HEK293 (cell line): ENCODE data around the gene THBS3.

Source experiments
- BCL11A ChIP-seq: fragments of 450-650 bp; formaldehyde crosslinking; IDR thresholded peaks from 2 replicates; pipeline ENCODE4 v1.5.1; 2016; ENCODE audit warnings: low read depth, missing biosample characterization, missing genetic modification characterization
- ELK4 ChIP-seq: IDR thresholded peaks from 2 replicates; pipeline ENCODE4 v1.6.1; 2011; ENCODE audit warnings: mild to moderate bottlenecking, low read depth, low read length, borderline replicate concordance
- GLI2 ChIP-seq: fragments of 450-650 bp; formaldehyde crosslinking; IDR thresholded peaks from 2 replicates; pipeline ENCODE4; 2017; ENCODE audit warnings: missing biosample characterization, missing genetic modification characterization, low read depth, borderline replicate concordance
- YY1 ChIP-seq: fragments of 450-650 bp; formaldehyde crosslinking; IDR thresholded peaks from 2 replicates; pipeline ENCODE4 v1.5.1; 2018; ENCODE audit warnings: missing biosample characterization, missing genetic modification characterization
- YY2 ChIP-seq: fragments of 450-650 bp; formaldehyde crosslinking; IDR thresholded peaks from 2 replicates; pipeline ENCODE4 v1.5.1; 2016; ENCODE audit warnings: missing biosample characterization, missing genetic modification characterization
- ZNF112 ChIP-seq: fragments of 450-650 bp; formaldehyde crosslinking; IDR thresholded peaks from 2 replicates; pipeline ENCODE4 v1.5.0; 2017; ENCODE audit warnings: missing biosample characterization, missing genetic modification characterization
- ZNF157 ChIP-seq: fragments of 450-650 bp; formaldehyde crosslinking; IDR thresholded peaks from 2 replicates; pipeline ENCODE4 v1.5.1; 2016; ENCODE audit warnings: missing biosample characterization, missing genetic modification characterization
- ZNF175 ChIP-seq: fragments of 450-650 bp; formaldehyde crosslinking; IDR thresholded peaks from 2 replicates; pipeline ENCODE4 v1.5.1; 2016; ENCODE audit warnings: missing biosample characterization, missing genetic modification characterization
- ZNF23 ChIP-seq: fragments of 450-650 bp; formaldehyde crosslinking; IDR thresholded peaks from 2 replicates; pipeline ENCODE4 v1.5.1; 2016; ENCODE audit warnings: missing biosample characterization, missing genetic modification characterization, borderline replicate concordance
- ZNF280C ChIP-seq: fragments of 450-650 bp; formaldehyde crosslinking; IDR thresholded peaks from 2 replicates; pipeline ENCODE4 v1.5.1; 2016; ENCODE audit warnings: missing biosample characterization, missing genetic modification characterization
- ZNF558 ChIP-seq: fragments of 450-650 bp; formaldehyde crosslinking; IDR thresholded peaks from 2 replicates; pipeline ENCODE4 v1.5.1; 2016; ENCODE audit warnings: missing biosample characterization, missing genetic modification characterization
- TF ChIP-seq, protein P1 (sequence below): fragments of 450-650 bp; formaldehyde crosslinking; IDR thresholded peaks from 2 replicates; pipeline ENCODE4 v1.5.1; 2016; ENCODE audit warnings: missing biosample characterization, missing genetic modification characterization, low read depth
- TF ChIP-seq, protein P2 (sequence below): fragments of 450-650 bp; formaldehyde crosslinking; IDR thresholded peaks from 2 replicates; pipeline ENCODE4 v1.5.1; 2016; ENCODE audit warnings: missing biosample characterization, missing genetic modification characterization
- TF ChIP-seq, protein P3 (sequence below): fragments of 450-650 bp; formaldehyde crosslinking; IDR thresholded peaks from 2 replicates; pipeline ENCODE4 v1.5.1; 2016; ENCODE audit warnings: missing biosample characterization, missing genetic modification characterization
- TF ChIP-seq, protein P4 (sequence below): fragments of 450-650 bp; formaldehyde crosslinking; IDR thresholded peaks from 2 replicates; pipeline ENCODE4 v1.5.1; 2016; ENCODE audit warnings: missing biosample characterization, missing genetic modification characterization
- TF ChIP-seq, protein P5 (sequence below): fragments of 450-650 bp; IDR thresholded peaks from 2 replicates; pipeline ENCODE4 v1.5.1; 2018; ENCODE audit warnings: missing biosample characterization, missing genetic modification characterization
- TF ChIP-seq, protein P6 (sequence below): fragments of 450-650 bp; formaldehyde crosslinking; IDR thresholded peaks from 2 replicates; pipeline ENCODE4 v1.5.1; 2016; ENCODE audit warnings: missing biosample characterization, missing genetic modification characterization

Gene THBS3

DNA sequence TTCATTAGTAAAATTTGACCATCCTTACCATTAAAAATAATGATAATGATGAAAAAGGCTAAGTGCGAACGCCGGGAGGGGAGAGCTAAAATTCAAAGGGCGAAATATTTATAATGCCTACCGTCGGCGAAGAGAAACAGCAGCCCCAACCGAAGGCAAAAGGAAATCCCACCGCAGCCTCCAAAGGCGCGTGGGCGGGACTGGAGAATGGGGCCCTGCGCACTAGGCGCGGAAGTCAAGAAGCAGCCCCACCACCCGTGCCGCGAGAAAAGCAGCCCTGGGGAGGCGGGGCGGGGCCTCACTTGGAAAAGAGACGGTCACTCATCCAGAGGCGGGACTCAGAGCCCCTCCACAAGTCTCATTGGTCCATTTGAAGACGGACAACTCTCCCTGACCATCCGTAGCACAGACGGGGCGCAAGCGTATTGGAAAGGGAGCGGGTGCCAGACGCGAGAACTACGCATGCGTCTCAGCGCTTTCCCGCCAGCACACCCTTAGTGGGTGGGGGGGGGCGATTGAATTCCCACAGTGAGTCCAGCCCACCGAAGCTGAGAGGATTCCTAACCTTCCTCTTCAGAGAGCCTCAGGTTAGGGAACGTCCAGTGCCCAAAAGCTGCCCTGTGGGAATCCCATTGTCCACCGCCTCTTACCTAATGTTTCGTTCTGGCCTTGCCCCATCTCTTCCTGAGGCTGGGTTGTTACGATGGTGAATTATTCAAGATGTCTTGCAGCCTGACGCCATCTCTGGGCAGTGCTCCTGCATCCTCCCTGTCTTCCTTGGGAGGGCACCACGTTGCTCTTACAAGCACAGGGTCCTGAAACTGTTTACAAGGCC, 19.8 kb upstream of the THBS3 start (continued):
- TF ChIP-seq, protein P1, sequence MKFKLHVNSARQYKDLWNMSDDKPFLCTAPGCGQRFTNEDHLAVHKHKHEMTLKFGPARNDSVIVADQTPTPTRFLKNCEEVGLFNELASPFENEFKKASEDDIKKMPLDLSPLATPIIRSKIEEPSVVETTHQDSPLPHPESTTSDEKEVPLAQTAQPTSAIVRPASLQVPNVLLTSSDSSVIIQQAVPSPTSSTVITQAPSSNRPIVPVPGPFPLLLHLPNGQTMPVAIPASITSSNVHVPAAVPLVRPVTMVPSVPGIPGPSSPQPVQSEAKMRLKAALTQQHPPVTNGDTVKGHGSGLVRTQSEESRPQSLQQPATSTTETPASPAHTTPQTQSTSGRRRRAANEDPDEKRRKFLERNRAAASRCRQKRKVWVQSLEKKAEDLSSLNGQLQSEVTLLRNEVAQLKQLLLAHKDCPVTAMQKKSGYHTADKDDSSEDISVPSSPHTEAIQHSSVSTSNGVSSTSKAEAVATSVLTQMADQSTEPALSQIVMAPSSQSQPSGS (tag by site-specific recombination): no peak
- TF ChIP-seq ELK4 (no peak), GLI2 (tag by site-specific recombination) (no peak), ZNF175 (no peak), YY2 (tag by site-specific recombination) (no peak), ZNF23 (no peak), ZNF157 (tag by site-specific recombination) (no peak), ZNF112 (tag by site-specific recombination) (no peak), ZNF280C (tag by site-specific recombination) (no peak), ZNF558 (tag by site-specific recombination) (no peak), BCL11A (tag by site-specific recombination) (no peak), YY1 (tag by site-specific recombination) (peak; percentile 32; the same call in 1 of the 2 replicates)
- TF ChIP-seq, protein P2, sequence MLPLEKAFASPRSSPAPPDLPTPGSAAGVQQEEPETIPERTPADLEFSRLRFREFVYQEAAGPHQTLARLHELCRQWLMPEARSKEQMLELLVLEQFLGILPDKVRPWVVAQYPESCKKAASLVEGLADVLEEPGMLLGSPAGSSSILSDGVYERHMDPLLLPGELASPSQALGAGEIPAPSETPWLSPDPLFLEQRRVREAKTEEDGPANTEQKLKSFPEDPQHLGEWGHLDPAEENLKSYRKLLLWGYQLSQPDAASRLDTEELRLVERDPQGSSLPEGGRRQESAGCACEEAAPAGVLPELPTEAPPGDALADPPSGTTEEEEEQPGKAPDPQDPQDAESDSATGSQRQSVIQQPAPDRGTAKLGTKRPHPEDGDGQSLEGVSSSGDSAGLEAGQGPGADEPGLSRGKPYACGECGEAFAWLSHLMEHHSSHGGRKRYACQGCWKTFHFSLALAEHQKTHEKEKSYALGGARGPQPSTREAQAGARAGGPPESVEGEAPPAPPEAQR: no peak
- TF ChIP-seq, protein P3, sequence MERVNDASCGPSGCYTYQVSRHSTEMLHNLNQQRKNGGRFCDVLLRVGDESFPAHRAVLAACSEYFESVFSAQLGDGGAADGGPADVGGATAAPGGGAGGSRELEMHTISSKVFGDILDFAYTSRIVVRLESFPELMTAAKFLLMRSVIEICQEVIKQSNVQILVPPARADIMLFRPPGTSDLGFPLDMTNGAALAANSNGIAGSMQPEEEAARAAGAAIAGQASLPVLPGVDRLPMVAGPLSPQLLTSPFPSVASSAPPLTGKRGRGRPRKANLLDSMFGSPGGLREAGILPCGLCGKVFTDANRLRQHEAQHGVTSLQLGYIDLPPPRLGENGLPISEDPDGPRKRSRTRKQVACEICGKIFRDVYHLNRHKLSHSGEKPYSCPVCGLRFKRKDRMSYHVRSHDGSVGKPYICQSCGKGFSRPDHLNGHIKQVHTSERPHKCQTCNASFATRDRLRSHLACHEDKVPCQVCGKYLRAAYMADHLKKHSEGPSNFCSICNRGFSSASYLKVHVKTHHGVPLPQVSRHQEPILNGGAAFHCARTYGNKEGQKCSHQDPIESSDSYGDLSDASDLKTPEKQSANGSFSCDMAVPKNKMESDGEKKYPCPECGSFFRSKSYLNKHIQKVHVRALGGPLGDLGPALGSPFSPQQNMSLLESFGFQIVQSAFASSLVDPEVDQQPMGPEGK (tag by site-specific recombination): peak; percentile 98
- TF ChIP-seq, protein P4, sequence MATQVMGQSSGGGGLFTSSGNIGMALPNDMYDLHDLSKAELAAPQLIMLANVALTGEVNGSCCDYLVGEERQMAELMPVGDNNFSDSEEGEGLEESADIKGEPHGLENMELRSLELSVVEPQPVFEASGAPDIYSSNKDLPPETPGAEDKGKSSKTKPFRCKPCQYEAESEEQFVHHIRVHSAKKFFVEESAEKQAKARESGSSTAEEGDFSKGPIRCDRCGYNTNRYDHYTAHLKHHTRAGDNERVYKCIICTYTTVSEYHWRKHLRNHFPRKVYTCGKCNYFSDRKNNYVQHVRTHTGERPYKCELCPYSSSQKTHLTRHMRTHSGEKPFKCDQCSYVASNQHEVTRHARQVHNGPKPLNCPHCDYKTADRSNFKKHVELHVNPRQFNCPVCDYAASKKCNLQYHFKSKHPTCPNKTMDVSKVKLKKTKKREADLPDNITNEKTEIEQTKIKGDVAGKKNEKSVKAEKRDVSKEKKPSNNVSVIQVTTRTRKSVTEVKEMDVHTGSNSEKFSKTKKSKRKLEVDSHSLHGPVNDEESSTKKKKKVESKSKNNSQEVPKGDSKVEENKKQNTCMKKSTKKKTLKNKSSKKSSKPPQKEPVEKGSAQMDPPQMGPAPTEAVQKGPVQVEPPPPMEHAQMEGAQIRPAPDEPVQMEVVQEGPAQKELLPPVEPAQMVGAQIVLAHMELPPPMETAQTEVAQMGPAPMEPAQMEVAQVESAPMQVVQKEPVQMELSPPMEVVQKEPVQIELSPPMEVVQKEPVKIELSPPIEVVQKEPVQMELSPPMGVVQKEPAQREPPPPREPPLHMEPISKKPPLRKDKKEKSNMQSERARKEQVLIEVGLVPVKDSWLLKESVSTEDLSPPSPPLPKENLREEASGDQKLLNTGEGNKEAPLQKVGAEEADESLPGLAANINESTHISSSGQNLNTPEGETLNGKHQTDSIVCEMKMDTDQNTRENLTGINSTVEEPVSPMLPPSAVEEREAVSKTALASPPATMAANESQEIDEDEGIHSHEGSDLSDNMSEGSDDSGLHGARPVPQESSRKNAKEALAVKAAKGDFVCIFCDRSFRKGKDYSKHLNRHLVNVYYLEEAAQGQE (tag by site-specific recombination): no peak
- TF ChIP-seq, protein P5, sequence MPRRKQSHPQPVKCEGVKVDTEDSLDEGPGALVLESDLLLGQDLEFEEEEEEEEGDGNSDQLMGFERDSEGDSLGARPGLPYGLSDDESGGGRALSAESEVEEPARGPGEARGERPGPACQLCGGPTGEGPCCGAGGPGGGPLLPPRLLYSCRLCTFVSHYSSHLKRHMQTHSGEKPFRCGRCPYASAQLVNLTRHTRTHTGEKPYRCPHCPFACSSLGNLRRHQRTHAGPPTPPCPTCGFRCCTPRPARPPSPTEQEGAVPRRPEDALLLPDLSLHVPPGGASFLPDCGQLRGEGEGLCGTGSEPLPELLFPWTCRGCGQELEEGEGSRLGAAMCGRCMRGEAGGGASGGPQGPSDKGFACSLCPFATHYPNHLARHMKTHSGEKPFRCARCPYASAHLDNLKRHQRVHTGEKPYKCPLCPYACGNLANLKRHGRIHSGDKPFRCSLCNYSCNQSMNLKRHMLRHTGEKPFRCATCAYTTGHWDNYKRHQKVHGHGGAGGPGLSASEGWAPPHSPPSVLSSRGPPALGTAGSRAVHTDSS (tag by site-specific recombination): 0 out of 2 replicates have a peak, but pooled peaks have one; percentile 32
- TF ChIP-seq, protein P6, sequence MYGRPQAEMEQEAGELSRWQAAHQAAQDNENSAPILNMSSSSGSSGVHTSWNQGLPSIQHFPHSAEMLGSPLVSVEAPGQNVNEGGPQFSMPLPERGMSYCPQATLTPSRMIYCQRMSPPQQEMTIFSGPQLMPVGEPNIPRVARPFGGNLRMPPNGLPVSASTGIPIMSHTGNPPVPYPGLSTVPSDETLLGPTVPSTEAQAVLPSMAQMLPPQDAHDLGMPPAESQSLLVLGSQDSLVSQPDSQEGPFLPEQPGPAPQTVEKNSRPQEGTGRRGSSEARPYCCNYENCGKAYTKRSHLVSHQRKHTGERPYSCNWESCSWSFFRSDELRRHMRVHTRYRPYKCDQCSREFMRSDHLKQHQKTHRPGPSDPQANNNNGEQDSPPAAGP (tag by site-specific recombination): no peak
